Neuronal stem cell (in vitro differentiated cells): Measurements from ENCODE around the gene PSAT1.

ENCODE experiments used
- DNase-seq: peaks from one replicate; pipeline ENCODE4 v3.0.0-alpha.2; 2013; ENCODE audit warnings: low spot score
- H2AFZ ChIP-seq: one replicate; pipeline ENCODE4 v1.6.1; 2013; ENCODE audit warnings: mild to moderate bottlenecking, low read length, inconsistent platforms
- H2AK5ac ChIP-seq: 2 replicates; pipeline ENCODE4 v1.6.1; 2013; ENCODE audit warnings: low read depth, mild to moderate bottlenecking, inconsistent platforms, low read length, moderate library complexity, mixed read lengths
- H2BK120ac ChIP-seq: 2 replicates; pipeline ENCODE4 v1.6.1; 2013; ENCODE audit warnings: low read depth, mild to moderate bottlenecking, inconsistent platforms, low read length, moderate library complexity, mixed read lengths
- H2BK12ac ChIP-seq: one replicate; pipeline ENCODE4 v1.6.1; 2013; ENCODE audit warnings: low read length, inconsistent platforms
- H2BK15ac ChIP-seq: 2 replicates; pipeline ENCODE4 v1.6.1; 2013; ENCODE audit warnings: mild to moderate bottlenecking, low read length, inconsistent platforms, mixed read lengths
- H2BK5ac ChIP-seq: one replicate; pipeline ENCODE4 v1.6.1; 2013; ENCODE audit warnings: inconsistent platforms, mild to moderate bottlenecking, low read length, moderate library complexity
- H3K14ac ChIP-seq: one replicate; pipeline ENCODE4 v1.6.1; 2013; ENCODE audit warnings: low read length, inconsistent platforms
- H3K18ac ChIP-seq: 2 replicates; pipeline ENCODE4 v1.6.1; 2013; ENCODE audit warnings: low read length, inconsistent platforms
- H3K23ac ChIP-seq: 2 replicates; pipeline ENCODE4 v1.6.1; 2013; ENCODE audit warnings: low read depth, mild to moderate bottlenecking, mixed read lengths, low read length, inconsistent platforms; ENCODE audit not compliant: poor library complexity
- H3K27ac ChIP-seq: replicated peaks from 3 replicates; pipeline ENCODE4 v1.5.1; 2013; ENCODE audit warnings: low read length, inconsistent platforms
- H3K27me3 ChIP-seq, 3 experiments: 2 replicates each; pipeline ENCODE4 v1.6.1; 2013; ENCODE audit warnings: low read length in 3 of 3, mild to moderate bottlenecking in 2 of 3, inconsistent platforms in 1 of 3, low read depth in 1 of 3, mixed read lengths in 1 of 3, moderate library complexity in 1 of 3; ENCODE audit not compliant: control insufficient read depth in 3 of 3, insufficient read depth in 3 of 3
- H3K36me3 ChIP-seq, 2 donors: replicated peaks in 1 of 2; 2 replicates each; pipeline ENCODE4 v1.6.1; 2013; ENCODE audit warnings: low read length in 2 of 2; ENCODE audit not compliant: control insufficient read depth in 2 of 2, insufficient read depth in 2 of 2
- H3K4ac ChIP-seq: 2 replicates; pipeline ENCODE4 v1.6.1; 2013; ENCODE audit warnings: inconsistent platforms, mild to moderate bottlenecking, low read length, moderate library complexity
- H3K4me1 ChIP-seq, 2 donors: 1 replicate in 1 of 2; 2 replicates in 1 of 2; pipeline ENCODE4 v1.6.1; 2013; ENCODE audit warnings: low read length in 2 of 2, low read depth in 1 of 2; ENCODE audit not compliant: control insufficient read depth in 2 of 2, insufficient read depth in 1 of 2
- H3K4me2 ChIP-seq: one replicate; pipeline ENCODE4 v1.6.1; 2013; ENCODE audit warnings: mild to moderate bottlenecking, low read length, inconsistent platforms; ENCODE audit not compliant: insufficient read depth, poor library complexity, severe bottlenecking
- H3K4me3 ChIP-seq, 2 donors: 2 replicates each; pipeline ENCODE4 v1.5.1; 2013; ENCODE audit warnings: low read length in 2 of 2, mild to moderate bottlenecking in 2 of 2, inconsistent platforms in 1 of 2, moderate library complexity in 1 of 2
- H3K79me1 ChIP-seq: one replicate; pipeline ENCODE4 v1.6.1; 2013; ENCODE audit warnings: low read depth, mild to moderate bottlenecking, inconsistent platforms, low read length, moderate library complexity
- H3K9ac ChIP-seq: one replicate; pipeline ENCODE4 v1.6.1; 2013; ENCODE audit warnings: mild to moderate bottlenecking, low read depth, low read length, inconsistent platforms; ENCODE audit not compliant: poor library complexity
- H3K9me3 ChIP-seq, 2 donors: replicated peaks in 1 of 2; 2 replicates each; pipeline versions ENCODE3 to v1.6.1; 2013; ENCODE audit warnings: low read length in 2 of 2, mild to moderate bottlenecking in 2 of 2, inconsistent platforms in 1 of 2, low read depth in 1 of 2, mixed read lengths in 1 of 2, moderate library complexity in 1 of 2; ENCODE audit not compliant: control insufficient read depth in 2 of 2, insufficient read depth in 1 of 2
- H4K8ac ChIP-seq: one replicate; pipeline ENCODE4 v1.6.1; 2013; ENCODE audit warnings: low read depth, mild to moderate bottlenecking, inconsistent platforms, low read length, moderate library complexity
- H4K91ac ChIP-seq: one replicate; pipeline ENCODE4 v1.6.1; 2013; ENCODE audit warnings: low read length, low read depth, mild to moderate bottlenecking, inconsistent platforms; ENCODE audit not compliant: poor library complexity
- whole genome bisulfite sequencing, 2 donors: extraction: QIAGEN DNeasy Blood & Tissue Kit; methylation state at CpG; one replicate each; pipeline ENCODE4 v1.1.7; 2013; ENCODE audit warnings: missing lambda C conversion rate in 2 of 2, mixed read lengths in 1 of 2; ENCODE audit not compliant: insufficient read length in 2 of 2, insufficient replicate concordance in 1 of 2; ENCODE audit errors: extremely low coverage in 2 of 2; 5-methylcytosine and 5-hydroxymethylcytosine counted together

PSAT1 gene

GRCh38 chr9:78316166-78316892 lies 19.4 kb downstream of the PSAT1 start:
- no CpG with 5 or more reads among the region's 11 CpGs for WGBS, 2 donors
- no peaks in the 10 kb centered on the region for H3K4me1 ChIP-seq
- no peak overlapping the region for H3K27ac ChIP-seq
- no peak overlapping the region for H3K4me2 ChIP-seq
- H2BK5ac ChIP-seq = no peak overlapping the region
- no peak overlapping the region for H3K4ac ChIP-seq
- no peak overlapping the region for H2AFZ ChIP-seq
- peaks cover 58 to 96% of the 10 kb centered on the region in 2 donors for H3K36me3 ChIP-seq
- no peak overlapping the region for H4K91ac ChIP-seq
- H3K27me3 ChIP-seq = no peaks in the 10 kb centered on the region
- no peak overlapping the region for H2BK15ac ChIP-seq
- no peak overlapping the region for H4K8ac ChIP-seq
- H3K18ac ChIP-seq = no peak overlapping the region
- H3K79me1 ChIP-seq = peaks cover 5% of the 10 kb centered on the region
- H2BK120ac ChIP-seq = no peak overlapping the region
- no peak overlapping the region for H3K14ac ChIP-seq
- no peak overlapping the region for H2AK5ac ChIP-seq
- no peak overlapping the region for H3K23ac ChIP-seq
- H3K9ac ChIP-seq = no peak overlapping the region
- no peak overlapping the region for H3K4me3 ChIP-seq
- H2BK12ac ChIP-seq = no peak overlapping the region
- no peak for DNase-seq
- H3K9me3 ChIP-seq = no peaks in the 10 kb centered on the region

DNA sequence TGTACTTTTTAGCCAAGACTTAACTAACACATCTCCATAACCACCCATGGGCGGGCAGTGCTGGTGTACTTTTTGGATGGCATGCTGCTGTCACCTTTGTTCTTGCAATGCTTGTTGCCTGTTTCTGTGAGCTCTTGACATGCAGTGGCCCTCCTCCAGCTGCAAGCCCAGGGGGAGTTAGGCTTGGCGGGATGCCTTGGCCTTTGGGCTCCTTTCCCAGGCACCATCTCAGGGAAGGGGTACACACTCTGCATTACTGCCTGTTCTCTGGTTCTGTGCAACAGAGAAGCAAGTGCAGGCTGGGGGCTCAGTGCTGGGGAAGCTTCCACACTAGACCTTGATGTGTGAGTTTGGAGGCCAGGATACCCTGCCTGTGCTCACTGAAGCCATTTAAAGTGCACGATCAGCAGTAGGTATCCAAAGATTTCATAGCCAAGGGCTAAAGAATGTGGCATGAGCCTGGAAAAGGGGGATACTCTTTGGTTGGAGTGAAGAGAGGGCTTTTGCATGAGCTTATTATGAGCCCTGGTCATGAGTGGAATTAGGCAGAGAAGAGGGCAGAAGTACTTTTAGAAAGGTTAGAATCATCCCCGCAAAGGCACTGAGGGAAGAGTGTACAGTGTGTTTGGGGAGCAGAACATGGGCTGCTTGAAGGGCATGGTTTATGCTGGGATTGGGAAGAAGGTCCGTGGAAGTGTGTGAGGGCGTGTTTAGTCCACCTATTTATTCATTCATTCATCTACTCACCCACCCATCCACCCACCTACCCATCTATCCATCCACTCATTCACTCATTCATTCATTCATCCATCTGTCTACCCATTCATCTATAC lies 22.5 kb downstream of the PSAT1 start:
- Histone ChIP-seq H3K4me1 (peaks cover 0 to 3% of the 10 kb centered on the region in 2 donors), H3K23ac (no peak overlapping the region), H3K36me3 (peaks cover 66 to 100% of the 10 kb centered on the region in 2 donors), H3K4me2 (no peak overlapping the region), H2AK5ac (no peak overlapping the region), H3K27ac (no peak overlapping the region), H4K91ac (no peak overlapping the region), H2BK5ac (no peak overlapping the region), H2BK12ac (no peak overlapping the region), H3K9ac (no peak overlapping the region), H4K8ac (no peak overlapping the region), H3K4ac (no peak overlapping the region), H3K18ac (no peak overlapping the region), H3K27me3 (no peaks in the 10 kb centered on the region), H3K14ac (no peak overlapping the region), H2BK120ac (no peak overlapping the region), H3K79me1 (peaks cover 4% of the 10 kb centered on the region), H2BK15ac (no peak overlapping the region), H3K4me3 (no peak overlapping the region), H3K9me3 (no peaks in the 10 kb centered on the region), H2AFZ (no peak overlapping the region)
- WGBS, 2 donors = no CpG with 5 or more reads among the region's 6 CpGs
- no peak for DNase-seq

- Histone ChIP-seq H2BK120ac (no peak overlapping the region), H3K4me1 (peaks cover 0 to 3% of the 10 kb centered on the region in 2 donors), H2AFZ (no peak overlapping the region), H3K18ac (no peak overlapping the region), H3K27ac (no peak overlapping the region), H3K27me3 (no peaks in the 10 kb centered on the region), H3K36me3 (peaks cover 61 to 100% of the 10 kb centered on the region in 2 donors), H2AK5ac (no peak overlapping the region), H3K14ac (no peak overlapping the region), H3K4me2 (no peak overlapping the region), H3K4me3 (no peak overlapping the region), H3K9me3 (no peaks in the 10 kb centered on the region), H2BK12ac (no peak overlapping the region), H3K79me1 (no peaks in the 10 kb centered on the region), H4K91ac (no peak overlapping the region), H4K8ac (no peak overlapping the region), H3K9ac (no peak overlapping the region), H3K4ac (no peak overlapping the region), H3K23ac (no peak overlapping the region), H2BK5ac (no peak overlapping the region), H2BK15ac (no peak overlapping the region)
- DNase-seq = no peak
- no CpG with 5 or more reads among the region's 4 CpGs for WGBS, 2 donors
Measured at GRCh38 chr9:78320030-78320693, 23.2 kb downstream of the PSAT1 start.
